IPS DF 4.7 (cell line): ENCODE measurements around the gene ZNF24.
A peak's percentile ranks its signal among the peaks of the same experiment; 100 is the strongest.

Experiments used
- DNase-seq: peaks from one replicate; pipeline ENCODE4 v3.0.0-alpha.2; 2013; ENCODE audit warnings: low spot score; ENCODE audit errors: extremely low read depth

ZNF24 gene

GRCh38 chr18:35296060-35296459 lies 48.2 kb downstream of the ZNF24 start:
- DNase-seq, result no peak

- DNase-seq, result no peak
Measured at GRCh38 chr18:35291166-35291565, 53.1 kb downstream of the ZNF24 start.

GRCh38 chr18:35290094-35290735 lies 54.0 kb downstream of the ZNF24 start, which contains the start of gene ZSCAN30:
Gene ZSCAN30, minus strand, starts transcription at chr18:35290229. Its CDS starts 25,877 bp downstream, at chr18:35264352.
- DNase-seq, result peak; percentile 79

- DNase-seq, result no peak
Measured at GRCh38 chr18:35289727-35290093, 54.5 kb downstream of the ZNF24 start.

DNA sequence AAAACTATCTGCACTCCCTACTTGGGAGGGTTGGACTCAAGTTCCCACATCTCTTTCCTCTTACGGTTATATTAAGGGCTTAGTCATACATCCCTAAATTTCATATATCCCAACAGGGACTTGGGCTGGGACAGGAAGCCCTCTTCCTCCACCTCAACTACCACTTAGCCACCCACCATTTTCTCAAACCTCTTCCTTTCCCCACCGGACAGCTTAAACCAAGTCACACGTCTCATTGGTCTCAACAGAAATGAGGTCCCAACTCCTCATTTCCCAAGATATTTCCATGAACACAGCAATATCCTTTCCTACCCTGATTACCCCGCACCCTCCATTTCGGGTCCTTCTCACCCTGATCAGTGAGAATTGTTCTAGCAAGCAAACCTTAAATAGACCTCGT lies 54.9 kb downstream of the ZNF24 start:
- DNase-seq, result no peak

DNA sequence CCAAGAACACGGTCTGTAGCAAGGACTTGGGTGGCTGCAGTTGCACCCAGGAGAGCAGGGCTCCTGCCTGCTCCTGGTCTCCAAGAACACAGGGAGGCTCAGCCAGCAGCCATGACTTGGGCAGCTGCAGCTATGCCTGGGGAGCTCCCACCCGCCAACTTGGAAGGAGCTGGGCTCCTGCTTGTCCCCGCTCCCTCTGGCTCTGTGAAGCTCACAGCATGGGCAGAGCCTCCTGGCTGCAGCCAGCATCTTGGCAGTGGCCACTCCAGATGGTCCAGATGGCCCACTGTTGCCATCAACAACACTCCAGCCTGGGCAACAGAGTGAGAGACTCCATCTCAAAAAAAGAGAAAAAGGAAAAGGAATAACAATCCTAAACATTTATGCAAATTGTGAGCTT lies 59.4 kb downstream of the ZNF24 start:
- DNase-seq, result no peak

DNA sequence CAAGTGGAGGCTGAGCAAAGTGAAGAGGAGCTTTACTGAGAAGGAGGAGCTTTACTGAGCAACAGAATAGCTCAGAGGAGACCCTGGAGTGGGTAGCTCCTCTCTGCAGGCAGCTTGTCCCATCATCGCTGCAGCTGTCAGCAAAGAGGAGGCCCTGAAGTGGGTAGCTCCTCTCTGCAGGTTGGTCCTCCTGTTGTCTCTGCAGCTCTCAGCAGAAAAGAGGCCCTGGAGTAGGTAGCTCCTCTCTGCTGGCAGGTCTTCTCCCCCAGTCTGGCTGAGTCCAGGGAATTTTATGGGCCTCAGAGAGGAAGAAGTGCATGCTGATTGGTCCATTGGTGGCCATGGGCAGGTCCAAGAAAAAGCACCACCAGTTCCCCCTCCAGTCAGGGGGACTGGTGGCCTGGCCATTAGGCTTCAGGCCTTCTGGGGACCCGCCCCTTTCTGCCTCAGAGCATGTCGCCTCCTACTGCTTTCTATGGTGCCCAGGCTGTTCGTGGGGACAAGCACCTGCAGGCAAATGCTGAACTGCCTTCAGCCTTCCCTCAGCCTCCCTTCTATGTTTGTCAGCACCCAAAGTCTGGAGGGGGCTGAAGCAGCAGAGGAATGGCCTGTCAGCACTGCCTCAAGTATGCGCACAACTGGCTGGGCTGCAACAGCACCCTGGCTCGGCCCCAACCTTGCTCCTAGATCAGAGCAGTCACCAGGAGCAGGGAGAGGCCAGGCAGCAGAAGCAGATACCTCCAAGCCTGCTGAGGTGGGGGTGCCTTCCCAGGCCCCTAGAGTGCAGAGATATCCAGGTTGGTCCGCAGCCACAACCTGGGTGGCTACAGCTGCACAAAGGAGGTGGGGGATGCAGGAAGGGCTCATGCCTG lies 60.1 kb downstream of the ZNF24 start:
- DNase-seq, result no peak

- no peak for DNase-seq
Measured at GRCh38 chr18:35282353-35282752, 61.9 kb downstream of the ZNF24 start.
